DMS53 (cell line): ENCODE data around the gene HOMER2.

Experiments
- DNase-seq: peaks from one replicate; lab custom pipeline; 2025; lab: John Stamatoyannopoulos, UW

HOMER2 gene

GRCh38 chr15:82930461-82930860, 22.1 kb downstream of the HOMER2 start:
- no peak for DNase-seq

GRCh38 chr15:82928711-82929110, 23.8 kb downstream of the HOMER2 start:
- no peak for DNase-seq

GRCh38 chr15:82923744-82924143, 28.8 kb downstream of the HOMER2 start:
- DNase-seq, result no peak

- no peak for DNase-seq
Observed at GRCh38 chr15:82922737-82923136, 29.8 kb downstream of the HOMER2 start.

GRCh38 chr15:82921939-82922338, 30.6 kb downstream of the HOMER2 start:
- no peak for DNase-seq

GRCh38 chr15:82921242-82921641, 31.3 kb downstream of the HOMER2 start:
- no peak for DNase-seq

GRCh38 chr15:82919231-82919886, 33.2 kb downstream of the HOMER2 start:
- DNase-seq, result peak; percentile 27

GRCh38 chr15:82918607-82919230, 33.8 kb downstream of the HOMER2 start:
- DNase-seq, result no peak

- no peak for DNase-seq
Observed at GRCh38 chr15:82918162-82918561, 34.4 kb downstream of the HOMER2 start.

- no peak for DNase-seq
Observed at GRCh38 chr15:82917249-82917648, 35.3 kb downstream of the HOMER2 start.

GRCh38 chr15:82916161-82916952, 36.2 kb downstream of the HOMER2 start:
- DNase-seq, result no peak

- no peak for DNase-seq
Observed at GRCh38 chr15:82914396-82914795, 38.1 kb downstream of the HOMER2 start.

- no peak for DNase-seq
Observed at GRCh38 chr15:82911458-82911857, 41.1 kb downstream of the HOMER2 start.

- no peak for DNase-seq
Observed at GRCh38 chr15:82910721-82911120, 41.8 kb downstream of the HOMER2 start.

- peak; percentile 16 for DNase-seq
Observed at GRCh38 chr15:82909080-82909815, 43.3 kb downstream of the HOMER2 start.

- no peak for DNase-seq
Observed at GRCh38 chr15:82907350-82907749, 45.2 kb downstream of the HOMER2 start.

GRCh38 chr15:82904574-82904973, 47.9 kb downstream of the HOMER2 start:
- DNase-seq, result no peak

- no peak for DNase-seq
Observed at GRCh38 chr15:82903511-82903910, 49.0 kb downstream of the HOMER2 start.

- DNase-seq, result no peak
Observed at GRCh38 chr15:82901114-82901805, 51.3 kb downstream of the HOMER2 start.

- no peak for DNase-seq
Observed at GRCh38 chr15:82900511-82901060, 51.9 kb downstream of the HOMER2 start.

GRCh38 chr15:82898961-82899360, 53.6 kb downstream of the HOMER2 start:
- no peak for DNase-seq
